Large intestine (tissue), 12 donors: ENCODE data around the gene UNC93B1. TPM values are rescaled to one million over a fixed set of nuclear protein-coding genes. Genes with fewer than 3 reads are reported as not detected.

Experiments used
- DNase-seq, 2 donors: peaks; one replicate each; pipeline versions ENCODE4 v3.0.0 to v3.0.0-alpha.2; 2013
- H3K27ac ChIP-seq: one replicate; pipeline ENCODE4 v1.5.1; 2013; ENCODE audit warnings: low read length
- H3K27me3 ChIP-seq: 2 replicates; pipeline ENCODE4 v1.6.1; 2013; ENCODE audit warnings: low read length; ENCODE audit not compliant: control insufficient read depth, insufficient read depth
- H3K36me3 ChIP-seq: 2 replicates; pipeline ENCODE4 v1.6.1; 2013; ENCODE audit warnings: low read length; ENCODE audit not compliant: control insufficient read depth, insufficient read depth
- H3K4me1 ChIP-seq: one replicate; pipeline ENCODE4 v1.6.1; 2013; ENCODE audit warnings: low read length; ENCODE audit not compliant: control insufficient read depth, insufficient read depth
- H3K4me3 ChIP-seq: one replicate; pipeline ENCODE4 v1.5.1; 2013; ENCODE audit warnings: low read length
- H3K9me3 ChIP-seq: one replicate; pipeline ENCODE4 v1.6.1; 2013; ENCODE audit warnings: mild to moderate bottlenecking, low read depth, low read length, moderate library complexity; ENCODE audit not compliant: control insufficient read depth
- WGBS: methylation state at CpG from one replicate; pipeline ENCODE4 v1.1.5; 2013; ENCODE audit warnings: low lambda C conversion rate; ENCODE audit not compliant: insufficient coverage; 5-methylcytosine and 5-hydroxymethylcytosine counted together
- long read RNA-seq, 11 donors: transcript quantifications; one replicate each; lab custom pipeline, GENCODE V29; 2026
- polyA plus RNA-seq: library from polyadenylated mRNA; unstranded; fragments of 120-200 nt; gene quantifications from one replicate; pipeline ENCODE4 v1.2.1, GENCODE V29; 2013

The UNC93B1 gene
- 20.1 TPM for polyA plus RNA-seq
- long read RNA-seq, donor 1, transcript UNC93B1-201 (11 exons, 2,316 nt) = major isoform, 5 of 6 reads
- long read RNA-seq, donor 1, partial matches to known transcripts = 0 of 6 reads
- long read RNA-seq, donor 1, other reads (novel, unspliced or antisense) = 0 of 6 reads
- long read RNA-seq, donor 2, transcript UNC93B1-201 (11 exons, 2,316 nt) = major isoform, 10 of 17 reads
- long read RNA-seq, donor 2, partial matches to known transcripts = 6 of 17 reads
- long read RNA-seq, donor 2, other reads (novel, unspliced or antisense) = 0 of 17 reads
- long read RNA-seq, donor 3 = 0 reads
- long read RNA-seq, donor 4 = 0 reads
- long read RNA-seq, donor 5, partial matches to known transcripts = 0 of 3 reads
- long read RNA-seq, donor 5, other reads (novel, unspliced or antisense) = 0 of 3 reads
- long read RNA-seq, donor 6, transcript UNC93B1-201 (11 exons, 2,316 nt) = major isoform, 10 of 16 reads
- long read RNA-seq, donor 6, partial matches to known transcripts = 6 of 16 reads
- long read RNA-seq, donor 6, other reads (novel, unspliced or antisense) = 0 of 16 reads
- long read RNA-seq, donor 7, partial matches to known transcripts = 5 of 7 reads
- long read RNA-seq, donor 7, other reads (novel, unspliced or antisense) = 0 of 7 reads
- long read RNA-seq, donor 8, transcript UNC93B1-201 (11 exons, 2,316 nt) = major isoform, 8 of 219 reads
- long read RNA-seq, donor 8, partial matches to known transcripts = 94 of 219 reads
- long read RNA-seq, donor 8, other reads (novel, unspliced or antisense) = 117 of 219 reads
- long read RNA-seq, donor 9, transcript UNC93B1-201 (11 exons, 2,316 nt) = major isoform, 6 of 13 reads
- long read RNA-seq, donor 9, partial matches to known transcripts = 7 of 13 reads
- long read RNA-seq, donor 9, other reads (novel, unspliced or antisense) = 0 of 13 reads
- long read RNA-seq, donor 10, transcript UNC93B1-201 (11 exons, 2,316 nt) = major isoform, 10 of 17 reads
- long read RNA-seq, donor 10, partial matches to known transcripts = 5 of 17 reads
- long read RNA-seq, donor 10, other reads (novel, unspliced or antisense) = 0 of 17 reads
- long read RNA-seq, donor 11, transcript UNC93B1-201 (11 exons, 2,316 nt) = major isoform, 9 of 9 reads
- long read RNA-seq, donor 11, partial matches to known transcripts = 0 of 9 reads
- long read RNA-seq, donor 11, other reads (novel, unspliced or antisense) = 0 of 9 reads

DNA sequence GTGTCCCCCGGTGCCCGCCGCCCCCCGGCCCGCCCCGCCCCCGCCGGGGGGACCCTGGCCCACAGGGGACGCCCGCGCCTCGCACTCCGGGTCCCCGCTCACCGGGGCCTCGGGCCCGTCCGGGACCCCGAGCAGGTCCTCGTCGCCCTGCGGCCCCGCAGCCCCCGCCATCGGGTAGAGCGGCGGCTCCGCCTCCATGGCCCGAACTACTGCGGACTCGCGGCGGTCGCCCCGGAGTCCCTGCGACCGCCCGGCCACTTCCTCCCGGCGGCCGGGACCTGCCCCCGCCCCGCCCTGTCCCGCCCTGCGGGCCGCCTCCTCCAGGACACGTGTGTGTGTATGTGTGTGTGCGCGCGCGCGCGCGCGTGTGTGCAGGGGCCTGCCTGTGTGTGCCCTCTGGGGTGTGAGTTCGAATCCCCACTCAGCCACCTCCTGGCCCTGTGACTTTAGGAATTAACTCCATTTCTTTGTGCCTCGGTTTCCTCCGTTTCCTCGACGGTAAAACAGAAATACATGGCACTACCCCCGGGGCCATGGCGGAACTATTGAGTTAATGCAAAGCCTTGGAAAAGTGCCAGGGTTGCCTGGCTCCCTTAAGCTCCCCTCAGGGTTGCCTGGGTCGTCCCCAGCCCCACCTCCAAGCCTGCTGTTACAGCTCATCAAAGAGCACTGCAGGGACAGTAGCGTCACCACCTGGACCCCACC, at the start of gene UNC93B1:
Gene UNC93B1, minus strand, starts transcription at position 252 of the 705 bp plus-strand sequence. Its CDS starts 54 bp downstream, at position 198.
- no peaks in the 10 kb centered on the region for H3K36me3 ChIP-seq
- H3K4me1 ChIP-seq = peaks cover 16% of the 10 kb centered on the region
- H3K27me3 ChIP-seq = no peaks in the 10 kb centered on the region
- peak within 1 kb of the TSS; percentile 48 for H3K4me3 ChIP-seq
- H3K27ac ChIP-seq = no peak within 1 kb of the TSS
- peak; percentile 87 to 90 for DNase-seq
- no peaks in the 10 kb centered on the region for H3K9me3 ChIP-seq
- no CpG with 5 or more reads among the region's 64 CpGs for WGBS

- WGBS = no CpG with 5 or more reads among the region's 9 CpGs
- Histone ChIP-seq H3K4me3 (no peak overlapping the region), H3K9me3 (peaks cover 5% of the 10 kb centered on the region), H3K36me3 (peaks cover 66% of the 10 kb centered on the region), H3K27ac (no peak overlapping the region), H3K27me3 (no peaks in the 10 kb centered on the region), H3K4me1 (no peaks in the 10 kb centered on the region)
- DNase-seq = no peak
Observed at GRCh38 chr11:68053117-68053516, 49.2 kb upstream of the UNC93B1 start.

GRCh38 chr11:68052137-68052873, 48.4 kb upstream of the UNC93B1 start:
- WGBS = no CpG with 5 or more reads among the region's 15 CpGs
- no peak overlapping the region for H3K4me3 ChIP-seq
- H3K27me3 ChIP-seq = no peaks in the 10 kb centered on the region
- no peaks in the 10 kb centered on the region for H3K4me1 ChIP-seq
- peaks cover 67% of the 10 kb centered on the region for H3K36me3 ChIP-seq
- H3K27ac ChIP-seq = no peak overlapping the region
- DNase-seq = no peak
- peaks cover 5% of the 10 kb centered on the region for H3K9me3 ChIP-seq

GRCh38 chr11:68051191-68052136, 47.6 kb upstream of the UNC93B1 start:
- no peak overlapping the region for H3K4me3 ChIP-seq
- no CpG with 5 or more reads among the region's 14 CpGs for WGBS
- H3K27ac ChIP-seq = no peak overlapping the region
- peaks cover 70% of the 10 kb centered on the region for H3K36me3 ChIP-seq
- no peak for DNase-seq
- H3K27me3 ChIP-seq = no peaks in the 10 kb centered on the region
- peaks cover 5% of the 10 kb centered on the region for H3K9me3 ChIP-seq
- no peaks in the 10 kb centered on the region for H3K4me1 ChIP-seq

DNA sequence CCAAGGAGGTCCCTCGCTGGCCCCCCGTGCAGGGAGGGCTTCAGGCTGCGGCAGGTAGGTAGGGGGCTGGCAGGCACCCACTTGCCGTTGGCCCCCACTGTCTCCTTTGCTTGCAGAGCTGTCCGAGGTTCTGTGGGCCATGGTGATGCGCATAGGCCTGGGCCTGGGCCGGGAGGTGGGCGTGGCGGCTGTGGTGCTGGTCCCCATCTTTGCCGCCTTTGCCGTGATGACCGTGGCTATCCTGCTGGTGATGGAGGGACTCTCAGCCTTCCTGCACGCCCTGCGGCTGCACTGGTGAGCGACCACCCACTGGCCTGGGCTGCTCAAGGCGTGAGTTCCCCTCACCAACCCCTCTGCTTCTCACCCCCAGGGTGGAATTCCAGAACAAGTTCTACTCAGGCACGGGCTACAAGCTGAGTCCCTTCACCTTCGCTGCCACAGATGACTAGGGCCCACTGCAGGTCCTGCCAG, 46.5 kb upstream of the UNC93B1 start:
- Histone ChIP-seq H3K27me3 (no peaks in the 10 kb centered on the region), H3K36me3 (peaks cover 75% of the 10 kb centered on the region), H3K9me3 (peaks cover 5% of the 10 kb centered on the region), H3K27ac (no peak overlapping the region), H3K4me1 (no peaks in the 10 kb centered on the region), H3K4me3 (no peak overlapping the region)
- no peak for DNase-seq
- no CpG with 5 or more reads among the region's 18 CpGs for WGBS

DNA sequence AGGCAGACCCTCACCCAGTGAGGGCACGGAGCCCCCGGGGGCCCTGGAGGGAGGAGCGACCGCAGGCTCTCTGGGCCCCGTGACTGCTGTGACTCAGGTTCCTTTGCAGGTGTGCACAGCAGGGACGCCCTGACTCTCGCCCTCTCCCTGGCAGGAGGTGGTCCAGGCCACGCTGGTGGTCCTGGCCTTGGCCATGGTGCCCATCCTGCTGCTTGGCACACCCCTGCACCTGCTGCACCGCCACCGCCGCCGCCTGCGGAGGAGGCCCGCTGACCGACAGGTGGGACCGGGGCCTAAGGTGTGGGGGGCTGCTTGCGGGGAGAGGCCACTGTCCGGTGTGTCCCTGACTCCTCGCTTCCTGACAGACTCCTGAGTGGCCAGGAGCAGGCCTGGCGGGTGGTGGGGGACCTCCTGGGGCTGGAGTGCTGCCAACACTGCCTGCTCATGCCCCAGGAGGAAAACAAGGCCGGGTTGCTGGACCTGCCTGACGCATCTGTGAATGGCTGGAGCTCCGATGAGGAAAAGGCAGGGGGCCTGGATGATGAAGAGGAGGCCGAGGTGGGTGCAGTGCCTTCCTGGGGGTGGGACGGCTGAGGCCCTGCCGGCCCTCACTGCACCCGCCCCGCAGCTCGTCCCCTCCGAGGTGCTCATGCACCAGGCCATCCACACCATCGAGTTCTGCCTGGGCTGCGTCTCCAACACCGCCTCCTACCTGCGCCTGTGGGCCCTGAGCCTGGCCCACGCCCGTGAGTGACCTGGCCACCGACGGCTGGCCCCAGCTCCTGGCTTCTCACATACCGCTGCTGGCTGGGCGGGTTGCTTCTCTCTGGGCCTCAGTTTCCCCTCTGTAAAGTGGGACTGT, 45.8 kb upstream of the UNC93B1 start:
- Histone ChIP-seq H3K36me3 (peaks cover 81% of the 10 kb centered on the region), H3K4me3 (no peak overlapping the region), H3K4me1 (no peaks in the 10 kb centered on the region), H3K27me3 (no peaks in the 10 kb centered on the region), H3K27ac (no peak overlapping the region), H3K9me3 (peaks cover 5% of the 10 kb centered on the region)
- no peak for DNase-seq
- no CpG with 5 or more reads among the region's 40 CpGs for WGBS

GRCh38 chr11:68048681-68049508, 45.0 kb upstream of the UNC93B1 start:
- Histone ChIP-seq H3K27me3 (no peaks in the 10 kb centered on the region), H3K4me3 (no peak overlapping the region), H3K9me3 (peaks cover 5% of the 10 kb centered on the region), H3K36me3 (peaks cover 84% of the 10 kb centered on the region), H3K4me1 (no peaks in the 10 kb centered on the region), H3K27ac (no peak overlapping the region)
- no CpG with 5 or more reads among the region's 35 CpGs for WGBS
- DNase-seq = no peak
